Measurements from ENCODE around the gene MAN2A1. TPM values are rescaled to one million over a fixed set of nuclear protein-coding genes. Genes with fewer than 3 reads are reported as not detected.

Gene MAN2A1
- total and polyA plus RNA-seq, 2 experiments from 2014 or later = 32.5 to 129 TPM

- Mint-ChIP-seq H3K4me3 (no peak overlapping the region), H3K27me3 (ENCODE audit: insufficient read depth, low read depth, poor library complexity) (peaks cover 1% of the 10 kb centered on the region), H3K4me1 (no peaks in the 10 kb centered on the region), H3K9me3 (peaks cover 19% of the 10 kb centered on the region), H3K27ac (no peak overlapping the region), H3K36me3 (ENCODE audit: low read depth) (peaks cover 75% of the 10 kb centered on the region)
- DNase-seq (ENCODE audit: low spot score) = no peak
- Histone ChIP-seq H3K4me2 (no peak overlapping the region), H3K27me3 (ENCODE audit: insufficient read depth) (no peaks in the 10 kb centered on the region), H4K20me1 (replicated peaks; ENCODE audit: insufficient read depth) (no peaks in the 10 kb centered on the region), H3K27ac (ENCODE audit: low read depth) (no peak overlapping the region), H3K4me3 (no peak overlapping the region), H3K4me1 (ENCODE audit: insufficient read depth) (no peaks in the 10 kb centered on the region), H3K79me2 (replicated peaks; ENCODE audit: insufficient read depth) (no peaks in the 10 kb centered on the region), H3F3A (replicated peaks; ENCODE audit: low read depth) (no peaks in the 10 kb centered on the region), H2AFZ (no peak overlapping the region), H3K36me3 (ENCODE audit: insufficient read depth) (peaks cover 46% of the 10 kb centered on the region; the same call in 1 of the 2 replicates), H3K9me2 (ENCODE audit: insufficient read depth) (no peaks in the 10 kb centered on the region)
- no peak for TF ChIP-seq JUNB (IDR thresholded peaks at IDR 0.05; ENCODE audit: unreplicated experiment)
- TF ChIP-seq, protein P1, sequence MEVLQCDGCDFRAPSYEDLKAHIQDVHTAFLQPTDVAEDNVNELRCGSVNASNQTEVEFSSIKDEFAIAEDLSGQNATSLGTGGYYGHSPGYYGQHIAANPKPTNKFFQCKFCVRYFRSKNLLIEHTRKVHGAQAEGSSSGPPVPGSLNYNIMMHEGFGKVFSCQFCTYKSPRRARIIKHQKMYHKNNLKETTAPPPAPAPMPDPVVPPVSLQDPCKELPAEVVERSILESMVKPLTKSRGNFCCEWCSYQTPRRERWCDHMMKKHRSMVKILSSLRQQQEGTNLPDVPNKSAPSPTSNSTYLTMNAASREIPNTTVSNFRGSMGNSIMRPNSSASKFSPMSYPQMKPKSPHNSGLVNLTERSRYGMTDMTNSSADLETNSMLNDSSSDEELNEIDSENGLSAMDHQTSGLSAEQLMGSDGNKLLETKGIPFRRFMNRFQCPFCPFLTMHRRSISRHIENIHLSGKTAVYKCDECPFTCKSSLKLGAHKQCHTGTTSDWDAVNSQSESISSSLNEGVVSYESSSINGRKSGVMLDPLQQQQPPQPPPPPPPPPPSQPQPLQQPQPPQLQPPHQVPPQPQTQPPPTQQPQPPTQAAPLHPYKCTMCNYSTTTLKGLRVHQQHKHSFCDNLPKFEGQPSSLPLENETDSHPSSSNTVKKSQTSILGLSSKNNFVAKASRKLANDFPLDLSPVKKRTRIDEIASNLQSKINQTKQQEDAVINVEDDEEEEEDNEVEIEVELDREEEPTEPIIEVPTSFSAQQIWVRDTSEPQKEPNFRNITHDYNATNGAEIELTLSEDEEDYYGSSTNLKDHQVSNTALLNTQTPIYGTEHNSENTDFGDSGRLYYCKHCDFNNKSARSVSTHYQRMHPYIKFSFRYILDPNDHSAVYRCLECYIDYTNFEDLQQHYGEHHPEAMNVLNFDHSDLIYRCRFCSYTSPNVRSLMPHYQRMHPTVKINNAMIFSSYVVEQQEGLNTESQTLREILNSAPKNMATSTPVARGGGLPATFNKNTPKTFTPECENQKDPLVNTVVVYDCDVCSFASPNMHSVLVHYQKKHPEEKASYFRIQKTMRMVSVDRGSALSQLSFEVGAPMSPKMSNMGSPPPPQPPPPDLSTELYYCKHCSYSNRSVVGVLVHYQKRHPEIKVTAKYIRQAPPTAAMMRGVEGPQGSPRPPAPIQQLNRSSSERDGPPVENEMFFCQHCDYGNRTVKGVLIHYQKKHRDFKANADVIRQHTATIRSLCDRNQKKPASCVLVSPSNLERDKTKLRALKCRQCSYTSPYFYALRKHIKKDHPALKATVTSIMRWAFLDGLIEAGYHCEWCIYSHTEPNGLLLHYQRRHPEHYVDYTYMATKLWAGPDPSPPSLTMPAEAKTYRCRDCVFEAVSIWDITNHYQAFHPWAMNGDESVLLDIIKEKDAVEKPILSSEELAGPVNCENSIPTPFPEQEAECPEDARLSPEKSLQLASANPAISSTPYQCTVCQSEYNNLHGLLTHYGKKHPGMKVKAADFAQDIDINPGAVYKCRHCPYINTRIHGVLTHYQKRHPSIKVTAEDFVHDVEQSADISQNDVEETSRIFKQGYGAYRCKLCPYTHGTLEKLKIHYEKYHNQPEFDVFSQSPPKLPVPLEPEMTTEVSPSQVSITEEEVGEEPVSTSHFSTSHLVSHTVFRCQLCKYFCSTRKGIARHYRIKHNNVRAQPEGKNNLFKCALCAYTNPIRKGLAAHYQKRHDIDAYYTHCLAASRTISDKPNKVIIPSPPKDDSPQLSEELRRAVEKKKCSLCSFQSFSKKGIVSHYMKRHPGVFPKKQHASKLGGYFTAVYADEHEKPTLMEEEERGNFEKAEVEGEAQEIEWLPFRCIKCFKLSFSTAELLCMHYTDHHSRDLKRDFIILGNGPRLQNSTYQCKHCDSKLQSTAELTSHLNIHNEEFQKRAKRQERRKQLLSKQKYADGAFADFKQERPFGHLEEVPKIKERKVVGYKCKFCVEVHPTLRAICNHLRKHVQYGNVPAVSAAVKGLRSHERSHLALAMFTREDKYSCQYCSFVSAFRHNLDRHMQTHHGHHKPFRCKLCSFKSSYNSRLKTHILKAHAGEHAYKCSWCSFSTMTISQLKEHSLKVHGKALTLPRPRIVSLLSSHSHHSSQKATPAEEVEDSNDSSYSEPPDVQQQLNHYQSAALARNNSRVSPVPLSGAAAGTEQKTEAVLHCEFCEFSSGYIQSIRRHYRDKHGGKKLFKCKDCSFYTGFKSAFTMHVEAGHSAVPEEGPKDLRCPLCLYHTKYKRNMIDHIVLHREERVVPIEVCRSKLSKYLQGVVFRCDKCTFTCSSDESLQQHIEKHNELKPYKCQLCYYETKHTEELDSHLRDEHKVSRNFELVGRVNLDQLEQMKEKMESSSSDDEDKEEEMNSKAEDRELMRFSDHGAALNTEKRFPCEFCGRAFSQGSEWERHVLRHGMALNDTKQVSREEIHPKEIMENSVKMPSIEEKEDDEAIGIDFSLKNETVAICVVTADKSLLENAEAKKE (CRISPR knock-in tag; IDR thresholded peaks at IDR 0.05) = no peak
- no peak for TF ChIP-seq CTCF (conservative IDR thresholded peaks at IDR 0.05; ENCODE audit: low read depth in 2 of 2)
- no peak for TF ChIP-seq ZNF331 (CRISPR knock-in tag; IDR thresholded peaks at IDR 0.05; ENCODE audit: low read depth)
- TF ChIP-seq STAT1 (IDR thresholded peaks at IDR 0.05; ENCODE audit: unreplicated experiment) = no peak
- TF ChIP-seq NANOG (IDR thresholded peaks at IDR 0.05; ENCODE audit: borderline replicate concordance) = no peak
- no peak for ATAC-seq
Observed at GRCh38 chr5:109792613-109793012, 102.9 kb downstream of the MAN2A1 start.
